Stimulated activated CD8-positive, alpha-beta memory T cell treated with anti-CD3 and anti-CD28 coated beads, Interleukin-12 subunit alpha, Interleukin-12 subunit beta, amount 100 ng/mL, for 4 hours (primary cell): ENCODE data around the gene MMD.
"Not testable (repeated sequence)": the region's sequence is repeated elsewhere in the genome, so short reads cannot be mapped to it uniquely, and the experiment has no call there.

Source experiments
- DNase-seq: peaks from one replicate; pipeline ENCODE4 v3.0.0-alpha.2; 2020; ENCODE audit warnings: low read depth

The MMD gene

GRCh38 chr17:55391764-55392467 is 29.7 kb downstream of the MMD start:
- no peak for DNase-seq

- no peak for DNase-seq
Observed at GRCh38 chr17:55391244-55391757, 30.3 kb downstream of the MMD start.

- no peak for DNase-seq
Observed at GRCh38 chr17:55390364-55390977, 31.2 kb downstream of the MMD start.

GRCh38 chr17:55389715-55390114 is 31.9 kb downstream of the MMD start:
- not testable (repeated sequence) for DNase-seq

GRCh38 chr17:55388842-55389241 is 32.8 kb downstream of the MMD start:
- DNase-seq = no peak

- no peak for DNase-seq
Observed at GRCh38 chr17:55386796-55387332, 34.8 kb downstream of the MMD start.

- DNase-seq = no peak
Observed at GRCh38 chr17:55384643-55385232, 36.9 kb downstream of the MMD start.

GRCh38 chr17:55383771-55384642 is 37.6 kb downstream of the MMD start:
- DNase-seq = no peak

GRCh38 chr17:55381017-55381770 is 40.4 kb downstream of the MMD start:
- DNase-seq = no peak

- DNase-seq = no peak
Observed at GRCh38 chr17:55377671-55378275, 43.9 kb downstream of the MMD start.

- DNase-seq = no peak
Observed at GRCh38 chr17:55368706-55369105, 52.9 kb downstream of the MMD start.

- no peak for DNase-seq
Observed at GRCh38 chr17:55366020-55366481, 55.6 kb downstream of the MMD start.

- DNase-seq = no peak
Observed at GRCh38 chr17:55363033-55363432, 58.6 kb downstream of the MMD start.

- no peak for DNase-seq
Observed at GRCh38 chr17:55360971-55361370, 60.7 kb downstream of the MMD start.

GRCh38 chr17:55356434-55357328 is 65.0 kb downstream of the MMD start:
- peak; percentile 19 for DNase-seq

GRCh38 chr17:55354941-55355340 is 66.7 kb downstream of the MMD start:
- DNase-seq = no peak

- no peak for DNase-seq
Observed at GRCh38 chr17:55354010-55354409, 67.6 kb downstream of the MMD start.

GRCh38 chr17:55351226-55351625 is 70.4 kb downstream of the MMD start:
- DNase-seq = no peak

GRCh38 chr17:55350825-55351205 is 70.8 kb downstream of the MMD start:
- no peak for DNase-seq
